GM18520 (cell line): ENCODE measurements around the gene FITM1.

Experiments
- ATAC-seq: cut with Tn5 transposase; IDR thresholded peaks from one replicate; pipeline ENCODE4 v1.9.1; 2021; ENCODE audit not compliant: unreplicated experiment

Gene FITM1

GRCh38 chr14:24117179-24117578 lies 13.3 kb upstream of the FITM1 start:
- ATAC-seq, result no peak

GRCh38 chr14:24119691-24120090 lies 10.8 kb upstream of the FITM1 start:
- ATAC-seq, result no peak

- ATAC-seq, result no peak
Observed at GRCh38 chr14:24121210-24121609, 9.2 kb upstream of the FITM1 start.

- no peak for ATAC-seq
Observed at GRCh38 chr14:24122416-24122815, 8.0 kb upstream of the FITM1 start.

GRCh38 chr14:24122898-24123297 lies 7.6 kb upstream of the FITM1 start:
- ATAC-seq, result no peak

GRCh38 chr14:24123424-24124417 lies 6.7 kb upstream of the FITM1 start:
- ATAC-seq, result peak; percentile 47

- no peak for ATAC-seq
Observed at GRCh38 chr14:24126939-24127338, 3.5 kb upstream of the FITM1 start.

- ATAC-seq, result no peak
Observed at GRCh38 chr14:24127673-24128072, 2.8 kb upstream of the FITM1 start.

- no peak for ATAC-seq
Observed at GRCh38 chr14:24129410-24129998, 955 bp upstream of the FITM1 start.

- ATAC-seq, result no peak
Observed at GRCh38 chr14:24130717-24131548, 474 bp downstream of the FITM1 start.

- no peak for ATAC-seq
Observed at GRCh38 chr14:24131549-24131966, 1.1 kb downstream of the FITM1 start.

- no peak for ATAC-seq
Observed at GRCh38 chr14:24132061-24132685, 1.7 kb downstream of the FITM1 start.

GRCh38 chr14:24132976-24133375 lies 2.5 kb downstream of the FITM1 start:
- no peak for ATAC-seq

GRCh38 chr14:24133735-24134134 lies 3.3 kb downstream of the FITM1 start:
- no peak for ATAC-seq

- ATAC-seq, result no peak
Observed at GRCh38 chr14:24135584-24135833, 5.0 kb downstream of the FITM1 start.

- ATAC-seq, result peak; percentile 65
Observed at GRCh38 chr14:24135834-24136683, 5.6 kb downstream of the FITM1 start, which contains the start of gene PSME1. PSME1 (plus strand) TSS chr14:24136194; CDS start chr14:24136263, 69 bp downstream.

GRCh38 chr14:24136684-24137528 lies 6.4 kb downstream of the FITM1 start:
- ATAC-seq, result no peak

- ATAC-seq, result no peak
Observed at GRCh38 chr14:24137529-24138395, 7.3 kb downstream of the FITM1 start.
